Measurements from ENCODE around the gene TGFBR1.

Gene TGFBR1

GRCh38 chr9:99072040-99072394, 32.9 kb upstream of the TGFBR1 start:
- no peak for ATAC-seq
- TF ChIP-seq ARNTL (CRISPR knock-in tag; IDR thresholded peaks at IDR 0.05; ENCODE audit: borderline replicate concordance, low read depth) (no peak), PATZ1 (CRISPR knock-in tag; IDR thresholded peaks at IDR 0.05; ENCODE audit: borderline replicate concordance) (no peak), ZFP3 (CRISPR knock-in tag; IDR thresholded peaks at IDR 0.05) (no peak), CREB5 (CRISPR knock-in tag; IDR thresholded peaks at IDR 0.05; ENCODE audit: low read depth) (no peak), OSR1 (CRISPR knock-in tag; IDR thresholded peaks at IDR 0.05) (no peak), TOX (CRISPR knock-in tag; IDR thresholded peaks at IDR 0.05; ENCODE audit: borderline replicate concordance) (no peak), CSDC2 (CRISPR knock-in tag; IDR thresholded peaks at IDR 0.05) (no peak), ZNF565 (CRISPR knock-in tag; conservative IDR thresholded peaks at IDR 0.05; ENCODE audit: low read depth) (no peak), TCF4 (CRISPR knock-in tag; IDR thresholded peaks at IDR 0.05; ENCODE audit: borderline replicate concordance) (no peak), PPARA (CRISPR knock-in tag; IDR thresholded peaks at IDR 0.05; ENCODE audit: borderline replicate concordance) (no peak), ZNF8 (CRISPR knock-in tag; IDR thresholded peaks at IDR 0.05) (no peak), GLIS3 (CRISPR knock-in tag; IDR thresholded peaks at IDR 0.05) (no peak), SNAI2 (CRISPR knock-in tag; IDR thresholded peaks at IDR 0.05) (no peak)
- TF ChIP-seq, protein P1, sequence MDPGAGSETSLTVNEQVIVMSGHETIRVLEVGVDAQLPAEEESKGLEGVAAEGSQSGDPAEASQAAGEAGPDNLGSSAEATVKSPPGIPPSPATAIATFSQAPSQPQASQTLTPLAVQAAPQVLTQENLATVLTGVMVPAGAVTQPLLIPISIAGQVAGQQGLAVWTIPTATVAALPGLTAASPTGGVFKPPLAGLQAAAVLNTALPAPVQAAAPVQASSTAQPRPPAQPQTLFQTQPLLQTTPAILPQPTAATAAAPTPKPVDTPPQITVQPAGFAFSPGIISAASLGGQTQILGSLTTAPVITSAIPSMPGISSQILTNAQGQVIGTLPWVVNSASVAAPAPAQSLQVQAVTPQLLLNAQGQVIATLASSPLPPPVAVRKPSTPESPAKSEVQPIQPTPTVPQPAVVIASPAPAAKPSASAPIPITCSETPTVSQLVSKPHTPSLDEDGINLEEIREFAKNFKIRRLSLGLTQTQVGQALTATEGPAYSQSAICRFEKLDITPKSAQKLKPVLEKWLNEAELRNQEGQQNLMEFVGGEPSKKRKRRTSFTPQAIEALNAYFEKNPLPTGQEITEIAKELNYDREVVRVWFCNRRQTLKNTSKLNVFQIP (CRISPR knock-in tag; IDR thresholded peaks at IDR 0.05; ENCODE audit: borderline replicate concordance, low read depth) = no peak

DNA sequence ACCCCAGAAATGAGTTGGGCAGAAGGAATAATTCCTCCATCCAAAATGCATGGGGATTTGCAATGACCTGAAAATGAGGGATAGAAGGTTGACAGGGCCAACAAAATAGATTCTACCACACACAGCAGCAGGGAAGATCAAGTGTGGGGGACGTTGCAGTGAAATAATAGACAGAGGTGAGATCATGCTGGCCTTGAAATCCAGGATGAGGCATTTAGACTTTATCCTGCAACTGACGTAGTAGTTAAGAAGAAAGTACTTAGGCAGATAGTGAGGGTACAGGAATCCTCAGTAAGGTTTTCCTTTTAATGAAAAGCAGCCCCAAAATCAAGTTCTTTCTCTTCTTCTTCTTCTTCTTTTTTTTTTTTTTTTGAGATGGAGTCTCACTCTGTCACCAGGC, 31.6 kb upstream of the TGFBR1 start:
- TF ChIP-seq, protein P1 (CRISPR knock-in tag; IDR thresholded peaks at IDR 0.05; ENCODE audit: borderline replicate concordance, low read depth) = no peak
- TF ChIP-seq ESRRG (CRISPR knock-in tag; IDR thresholded peaks at IDR 0.05) (no peak), ISL1 (CRISPR knock-in tag; IDR thresholded peaks at IDR 0.05) (no peak), ZNF565 (CRISPR knock-in tag; conservative IDR thresholded peaks at IDR 0.05; ENCODE audit: low read depth) (no peak), RARB (CRISPR knock-in tag; IDR thresholded peaks at IDR 0.05) (no peak), CREB5 (CRISPR knock-in tag; IDR thresholded peaks at IDR 0.05; ENCODE audit: low read depth) (no peak), ZFP30 (CRISPR knock-in tag; IDR thresholded peaks at IDR 0.05) (no peak), TCF4 (CRISPR knock-in tag; IDR thresholded peaks at IDR 0.05; ENCODE audit: borderline replicate concordance) (no peak), TOX (CRISPR knock-in tag; IDR thresholded peaks at IDR 0.05; ENCODE audit: borderline replicate concordance) (no peak), CSDC2 (CRISPR knock-in tag; IDR thresholded peaks at IDR 0.05) (no peak)
- no peak for ATAC-seq

DNA sequence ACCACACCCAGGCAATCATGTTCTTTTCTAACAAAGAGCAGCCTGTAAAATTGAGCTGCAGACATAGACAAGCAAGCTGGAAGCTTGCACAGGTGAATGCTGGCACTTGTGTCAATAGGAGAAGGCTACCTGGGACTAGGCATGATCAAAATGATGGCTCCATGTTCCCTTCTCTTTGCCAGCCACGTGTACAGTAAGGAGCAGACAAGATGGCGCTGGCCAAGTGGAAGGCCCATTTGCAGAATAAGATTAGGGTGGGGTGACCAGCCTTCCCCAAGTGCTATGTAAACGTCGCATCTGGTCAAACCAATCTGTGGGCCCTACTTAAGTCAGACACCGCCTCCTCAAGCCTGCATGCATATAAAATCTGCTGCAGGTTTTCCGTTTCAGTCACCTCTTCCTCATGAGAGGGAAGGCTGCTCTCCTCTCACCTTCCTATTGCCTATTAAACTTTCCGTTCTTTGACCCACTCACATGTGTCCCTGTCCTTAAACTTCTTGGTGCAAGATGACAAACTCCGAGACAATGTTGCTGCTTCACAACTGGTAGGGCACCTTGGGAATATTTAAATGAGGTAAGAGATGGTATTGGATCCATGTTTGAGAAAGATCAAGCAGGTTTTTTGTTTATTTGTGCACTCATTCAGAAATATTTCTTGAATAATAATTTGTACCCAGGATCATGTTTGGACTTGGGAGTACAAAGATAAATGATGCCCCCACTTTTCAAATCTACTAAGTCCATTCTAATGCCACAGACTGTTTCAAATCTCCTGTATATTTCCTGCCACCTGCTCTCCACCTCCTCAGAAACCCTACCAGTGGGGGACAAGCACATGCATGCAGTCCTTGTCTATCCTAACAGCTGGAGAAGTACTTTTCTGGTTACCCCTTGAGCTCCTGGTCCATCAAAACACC, 30.7 kb upstream of the TGFBR1 start:
- ATAC-seq = no peak

More for the DNA sequence above, 30.7 kb upstream of the TGFBR1 start:
- no peak for TF ChIP-seq ZNF70 (CRISPR knock-in tag; IDR thresholded peaks at IDR 0.05)
- TF ChIP-seq PATZ1 (CRISPR knock-in tag; IDR thresholded peaks at IDR 0.05; ENCODE audit: borderline replicate concordance) = no peak
- TF ChIP-seq SNAI2 (CRISPR knock-in tag; IDR thresholded peaks at IDR 0.05) = no peak
- TF ChIP-seq ZFP3 (CRISPR knock-in tag; IDR thresholded peaks at IDR 0.05) = no peak

All from SK-N-SH treated with all-trans-retinoic acid at 6 μM for 48 hours (cell line).